Endothelial cell of umbilical vein (primary cell): ENCODE results near the gene MYT1. TPM values are rescaled to one million over a fixed set of nuclear protein-coding genes. Genes with fewer than 3 reads are reported as not detected.

ENCODE experiments used
- BruUV-seq: library from RNA; stranded (reverse); fragments of 400-500 nt; replicated peaks from 2 replicates; lab custom pipeline; 2021; lab: Mats Ljungman, UMichigan
- CTCF ChIA-PET: fragments of 300-600, 350-600 bp; sonication (Branson Sonifier 250); formaldehyde crosslinking; loops from one replicate; lab custom pipeline; 2021; ENCODE audit warnings: antibody characterized with exemption, inconsistent platforms; lab: Charles Lee
- POLR2A ChIA-PET: fragments of 300-600, 350-600 bp; sonication (Branson Sonifier 250); formaldehyde crosslinking; loops from one replicate; lab custom pipeline; 2021; ENCODE audit warnings: antibody characterized with exemption, inconsistent platforms; lab: Charles Lee
- DNase-seq: peaks from one replicate; pipeline ENCODE4 v3.0.0-alpha.2; 2011; ENCODE audit warnings: low read depth, low spot score
- FAIRE-seq: peaks from 2 replicates; lab custom pipeline; 2011; peaks lifted over from hg19 to GRCh38; lab: Jason Lieb, UNC
- H2AFZ ChIP-seq: 2 replicates; pipeline ENCODE4 v1.6.0; 2012; ENCODE audit warnings: low read depth, low read length, control low read depth, inconsistent platforms
- H3K27ac ChIP-seq: 2 replicates; pipeline ENCODE4 v1.5.1; 2011; ENCODE audit warnings: low read depth, mild to moderate bottlenecking, control low read depth, low read length, moderate library complexity; ENCODE audit not compliant: insufficient read depth
- H3K27me3 ChIP-seq, 2 experiments: 2 replicates each; pipeline versions ENCODE4 v1.6.0 to v1.6.1; 2011; ENCODE audit warnings: low read length in 2 of 2, mixed read lengths in 1 of 2; ENCODE audit not compliant: control insufficient read depth in 2 of 2, insufficient read depth in 2 of 2
- H3K36me3 ChIP-seq, 2 experiments: 2 replicates in 1 of 2; 3 replicates in 1 of 2; pipeline ENCODE4 v1.5.1; 2011; ENCODE audit warnings: low read length in 2 of 2, mild to moderate bottlenecking in 1 of 2, moderate library complexity in 1 of 2; ENCODE audit not compliant: control insufficient read depth in 2 of 2, insufficient read depth in 2 of 2; ENCODE audit errors: extremely low read depth in 1 of 2
- H3K4me1 ChIP-seq: 3 replicates; pipeline ENCODE4 v1.5.1; 2011; ENCODE audit warnings: mild to moderate bottlenecking, low read length; ENCODE audit not compliant: control insufficient read depth, insufficient read depth; ENCODE audit errors: extremely low read depth
- H3K4me2 ChIP-seq: 2 replicates; pipeline ENCODE4 v1.6.1; 2011; ENCODE audit warnings: low read length, control low read depth, mixed read lengths; ENCODE audit not compliant: insufficient read depth
- H3K4me3 ChIP-seq, 3 experiments: fragments of 200-600 bp in 1 of 3; sonication (generic), shearing (Covaris generic) in 1 of 3; replicated peaks in 1 of 3; 2 replicates each; pipeline ENCODE4 v1.5.1; 2011 to 2016; ENCODE audit warnings: control low read depth in 3 of 3, low read length in 3 of 3, mild to moderate bottlenecking in 2 of 3, inconsistent platforms in 1 of 3, low read depth in 1 of 3, moderate library complexity in 1 of 3; ENCODE audit not compliant: insufficient read depth in 1 of 3
- H3K79me2 ChIP-seq: 2 replicates; pipeline ENCODE4 v1.6.0; 2012; ENCODE audit warnings: low read length, inconsistent platforms; ENCODE audit not compliant: control insufficient read depth, insufficient read depth
- H3K9ac ChIP-seq: replicated peaks from 2 replicates; pipeline ENCODE3; 2011; ENCODE audit warnings: low read length, control low read depth; ENCODE audit not compliant: insufficient read depth; ENCODE audit errors: extremely low read depth
- H3K9me1 ChIP-seq: replicated peaks from 3 replicates; pipeline ENCODE4 v1.6.0; 2011; ENCODE audit warnings: mild to moderate bottlenecking, low read length; ENCODE audit not compliant: control insufficient read depth, insufficient read depth; ENCODE audit errors: extremely low read depth
- H3K9me3 ChIP-seq: replicated peaks from 2 replicates; pipeline ENCODE4 v1.5.1; 2012; ENCODE audit warnings: low read length, inconsistent platforms; ENCODE audit not compliant: control insufficient read depth, insufficient read depth
- H4K20me1 ChIP-seq: replicated peaks from 2 replicates; pipeline ENCODE3; 2011; ENCODE audit warnings: mild to moderate bottlenecking, low read length; ENCODE audit not compliant: control insufficient read depth, insufficient read depth; ENCODE audit errors: extremely low read depth
- EZH2 ChIP-seq: IDR thresholded peaks from 2 replicates; pipeline ENCODE4 v1.6.1; 2012; ENCODE audit warnings: borderline replicate concordance, low read depth, mild to moderate bottlenecking, moderate library complexity, low read length, inconsistent platforms; ENCODE audit not compliant: severe bottlenecking
- FOS ChIP-seq: IDR thresholded peaks from 2 replicates; pipeline ENCODE4 v1.6.1; 2011; ENCODE audit warnings: mild to moderate bottlenecking, low read length, moderate library complexity, borderline replicate concordance; ENCODE audit not compliant: insufficient read depth
- GATA2 ChIP-seq: IDR thresholded peaks from 2 replicates; pipeline ENCODE4 v1.7.0; 2011; ENCODE audit warnings: low read depth, mild to moderate bottlenecking, moderate library complexity, mixed read lengths, low read length; ENCODE audit not compliant: insufficient read length, insufficient read depth
- JUN ChIP-seq: IDR thresholded peaks from 2 replicates; pipeline ENCODE4 v1.6.1; 2011; ENCODE audit warnings: borderline replicate concordance, low read depth; ENCODE audit not compliant: insufficient read length, insufficient read depth
- MAX ChIP-seq: IDR thresholded peaks from 2 replicates; pipeline ENCODE4 v1.6.1; 2011; ENCODE audit not compliant: insufficient read depth, insufficient read length
- MYC ChIP-seq: IDR thresholded peaks from one replicate; pipeline ENCODE4 v1.6.1; 2011; ENCODE audit warnings: mild to moderate bottlenecking, low read depth, low read length
- POLR2A ChIP-seq: IDR thresholded peaks from 2 replicates; pipeline ENCODE4 v1.6.1; 2012; ENCODE audit warnings: low read depth, mild to moderate bottlenecking, control low read depth, low read length
- POLR2AphosphoS5 ChIP-seq: IDR thresholded peaks from 2 replicates; pipeline ENCODE4 v1.6.1; 2012; ENCODE audit warnings: low read depth, mild to moderate bottlenecking, control low read depth, low read length, moderate library complexity; ENCODE audit not compliant: insufficient read depth
- dilution Hi-C: fragments of 300-500 bp; cut with MboI; formaldehyde crosslinking; loops from one replicate; pipeline ENCODE4 v1.15.0; 2019; ENCODE audit warnings: low sequenced_read_pairs; ENCODE audit not compliant: extremely low pct_ligation_motif_present
- intact Hi-C: fragments of 100-400 bp; cut with micrococcal nuclease; formaldehyde crosslinking; loops from one replicate; pipeline ENCODE4 v1.10.0; 2022
- polyA plus RNA-seq, 4 experiments: library from polyadenylated mRNA; depleted of rRNA in 3 of 4; stranded (reverse) in 3 of 4; unstranded in 1 of 4; fragments of >200 nt; gene quantifications; 2 replicates each; pipeline versions ENCODE4 v1.2.1 to v1.2.3, GENCODE V29; 2011 to 2012; ENCODE audit warnings: missing spikeins in 1 of 4
- total RNA-seq: library from RNA; stranded (reverse); gene quantifications from 2 replicates; pipeline ENCODE4 v1.2.3, GENCODE V29; 2021
- TF ChIP-seq, protein P1 (sequence below), 2 donors: IDR thresholded peaks; 1 replicate in 1 of 2; 2 replicates in 1 of 2; pipeline ENCODE4 v1.5.1; 2011; ENCODE audit warnings: low read length in 2 of 2, mild to moderate bottlenecking in 2 of 2, moderate library complexity in 2 of 2, control low read depth in 1 of 2, inconsistent platforms in 1 of 2, low read depth in 1 of 2; ENCODE audit not compliant: insufficient read depth in 1 of 2; ENCODE audit errors: extremely low read depth in 1 of 2

Gene MYT1
- total and polyA plus RNA-seq, 2 donors (not counting 3 experiments of a cell fraction or from before 2014, with no cell fraction given): not detected

DNA sequence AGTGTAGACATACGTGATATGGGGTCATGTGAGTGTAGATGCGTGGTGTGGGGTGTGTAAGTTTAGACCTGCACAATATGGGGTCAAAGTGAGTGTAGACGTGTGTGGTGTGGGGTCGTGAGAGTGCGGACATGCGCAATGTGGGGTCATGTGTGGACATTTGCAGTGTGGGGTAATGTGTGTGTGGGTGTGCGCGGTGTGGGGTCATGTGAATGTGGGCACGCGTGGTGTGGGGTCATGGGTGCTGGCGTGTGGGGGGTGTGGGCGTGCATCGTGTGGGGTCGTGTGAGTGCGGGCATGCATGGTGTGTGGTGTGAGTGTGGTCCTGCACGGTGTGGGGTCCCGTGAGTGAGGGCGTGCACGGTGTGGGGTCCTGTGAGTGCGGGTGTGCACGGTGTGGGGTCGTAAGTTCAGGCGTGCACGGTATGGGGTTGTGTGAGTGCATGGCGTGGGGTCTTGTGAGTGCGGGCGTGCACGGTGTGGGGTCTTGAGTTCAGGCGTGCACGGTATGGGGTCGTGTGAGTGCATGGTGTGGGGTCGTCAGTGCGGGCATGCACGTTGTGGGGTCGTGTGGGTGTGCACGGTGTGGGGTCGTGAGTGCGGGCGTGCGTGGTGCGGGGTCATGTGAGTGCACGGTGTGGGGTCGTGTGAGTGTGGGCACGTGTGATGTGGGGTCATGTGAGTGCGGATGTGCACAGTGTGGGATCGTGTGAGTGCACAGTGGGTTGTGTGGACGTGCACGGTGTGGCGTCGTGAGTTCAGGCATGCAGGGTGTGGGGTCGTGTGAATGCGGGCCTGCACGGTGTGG lies 105.6 kb downstream of the MYT1 start:
- Histone ChIP-seq H3K36me3 (peaks cover 2 to 7% of the 10 kb centered on the region in 2 experiments), H3K4me3 (no peak overlapping the region), H3K27ac (no peak overlapping the region), H3K4me1 (no peaks in the 10 kb centered on the region), H3K79me2 (no peaks in the 10 kb centered on the region), H4K20me1 (no peaks in the 10 kb centered on the region), H3K4me2 (no peak overlapping the region), H3K9me1 (no peaks in the 10 kb centered on the region), H3K9me3 (no peaks in the 10 kb centered on the region), H3K27me3 (no peaks in the 10 kb centered on the region), H3K9ac (no peak overlapping the region), H2AFZ (no peak overlapping the region)
- POLR2A ChIA-PET: no interaction called here
- FAIRE-seq (no peak), DNase-seq (no peak)
- TF ChIP-seq MYC (no peak), JUN (no peak), GATA2 (no peak), FOS (no peak), POLR2AphosphoS5 (no peak), MAX (no peak), POLR2A (no peak), EZH2 (no peak)
- TF ChIP-seq, protein P1, sequence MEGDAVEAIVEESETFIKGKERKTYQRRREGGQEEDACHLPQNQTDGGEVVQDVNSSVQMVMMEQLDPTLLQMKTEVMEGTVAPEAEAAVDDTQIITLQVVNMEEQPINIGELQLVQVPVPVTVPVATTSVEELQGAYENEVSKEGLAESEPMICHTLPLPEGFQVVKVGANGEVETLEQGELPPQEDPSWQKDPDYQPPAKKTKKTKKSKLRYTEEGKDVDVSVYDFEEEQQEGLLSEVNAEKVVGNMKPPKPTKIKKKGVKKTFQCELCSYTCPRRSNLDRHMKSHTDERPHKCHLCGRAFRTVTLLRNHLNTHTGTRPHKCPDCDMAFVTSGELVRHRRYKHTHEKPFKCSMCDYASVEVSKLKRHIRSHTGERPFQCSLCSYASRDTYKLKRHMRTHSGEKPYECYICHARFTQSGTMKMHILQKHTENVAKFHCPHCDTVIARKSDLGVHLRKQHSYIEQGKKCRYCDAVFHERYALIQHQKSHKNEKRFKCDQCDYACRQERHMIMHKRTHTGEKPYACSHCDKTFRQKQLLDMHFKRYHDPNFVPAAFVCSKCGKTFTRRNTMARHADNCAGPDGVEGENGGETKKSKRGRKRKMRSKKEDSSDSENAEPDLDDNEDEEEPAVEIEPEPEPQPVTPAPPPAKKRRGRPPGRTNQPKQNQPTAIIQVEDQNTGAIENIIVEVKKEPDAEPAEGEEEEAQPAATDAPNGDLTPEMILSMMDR (IDR thresholded peaks at IDR 0.05; ENCODE audit: extremely low read depth in 1 of 2, insufficient read depth in 1 of 2, low read depth in 1 of 2, low read length in 2 of 2): no peak
- dilution Hi-C loops (no loop called here), intact Hi-C loops (no loop called here)
- BruUV-seq: no TSS peak
- CTCF ChIA-PET: no interaction called here
